Measurements from ENCODE around the gene PPP2R5C. TPM values are rescaled to one million over a fixed set of nuclear protein-coding genes. Genes with fewer than 3 reads are reported as not detected.
A peak's percentile ranks its signal among the peaks of the same experiment; 100 is the strongest.

Gene PPP2R5C
- polyA plus RNA-seq, 3 donors: 61.9 to 72.5 (median 64.0) TPM

DNA sequence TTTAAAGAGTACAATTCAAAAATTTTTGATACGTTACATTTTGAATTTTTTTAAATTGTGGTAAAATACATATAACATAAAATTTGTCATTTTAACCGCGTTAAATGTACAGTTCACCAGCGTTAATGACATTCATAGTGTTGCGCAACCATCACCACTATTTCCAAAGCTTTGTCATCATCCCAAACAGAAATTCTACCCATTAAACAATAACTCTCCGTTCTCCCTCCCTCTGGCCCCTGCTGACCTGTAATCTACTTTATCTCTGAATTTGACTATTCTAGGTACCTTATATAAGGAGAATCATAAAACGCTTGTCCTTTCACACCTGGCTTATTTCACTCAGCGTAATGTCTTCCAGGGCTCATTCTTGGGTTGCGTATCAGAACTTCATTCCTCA, 133.7 kb downstream of the PPP2R5C start:
- Histone ChIP-seq H3K27me3 (ENCODE audit: control insufficient read depth in 2 of 2, insufficient read depth in 2 of 2, low read length in 2 of 2) (no peaks in the 10 kb centered on the region), H3K4me3 (replicated peaks in 1 of 3; ENCODE audit: low read depth in 2 of 3, low read length in 3 of 3) (no peak overlapping the region), H3K4me1 (ENCODE audit: control insufficient read depth in 1 of 2, insufficient read depth in 2 of 2, low read length in 2 of 2) (no peaks in the 10 kb centered on the region), H2AFZ (ENCODE audit: insufficient read depth, low read depth, low read length, poor library complexity, severe bottlenecking) (no peak overlapping the region), H3K4me2 (replicated peaks; ENCODE audit: extremely low read depth, low read length, poor library complexity, severe bottlenecking) (no peak overlapping the region), H3K9ac (ENCODE audit: insufficient read depth, low read length, poor library complexity, severe bottlenecking) (no peak overlapping the region), H4K20me1 (ENCODE audit: insufficient read depth, low read length) (no peaks in the 10 kb centered on the region), H3K27ac (ENCODE audit: low read depth in 1 of 2, low read length in 2 of 2) (no peak overlapping the region), H3K9me3 (replicated peaks in 1 of 2; ENCODE audit: control insufficient read depth in 1 of 2, insufficient read depth in 1 of 2, low read length in 2 of 2) (no peaks in the 10 kb centered on the region), H3K79me2 (ENCODE audit: insufficient read depth, low read length) (no peaks in the 10 kb centered on the region), H3K36me3 (replicated peaks in 1 of 2; ENCODE audit: control insufficient read depth in 1 of 2, insufficient read depth in 2 of 2, low read length in 2 of 2) (peaks cover 83 to 96% of the 10 kb centered on the region in 2 donors)
- peaks cover 0 to 1% (median 0%) of the 10 kb centered on the region in 7 donors for H3K9me3 Mint-ChIP-seq
- 28% methylated on average over 2 of the region's 9 CpGs for WGBS (ENCODE audit: insufficient coverage)
- H3K36me3 Mint-ChIP-seq: peaks cover 77 to 92% of the 10 kb centered on the region in 2 donors
- no peaks in the 10 kb centered on the region for H3K27me3 Mint-ChIP-seq (ENCODE audit: low read depth in 3 of 3)
- peak overlapping the region in 1 of 7 donors; percentile 58 for H3K27ac Mint-ChIP-seq
- intact Hi-C loops (cut with micrococcal nuclease): loop anchor here in 1 of 2 donors (5.0 kb wide), 1 partner anchor 53 kb away; no protein-coding TSS in a partner anchor
- H3K4me3 Mint-ChIP-seq: no peak overlapping the region
- peak in 1 of 3 donors; percentile 9 for DNase-seq
- H3K4me1 Mint-ChIP-seq: no peaks in the 10 kb centered on the region
- TF ChIP-seq, protein P1, sequence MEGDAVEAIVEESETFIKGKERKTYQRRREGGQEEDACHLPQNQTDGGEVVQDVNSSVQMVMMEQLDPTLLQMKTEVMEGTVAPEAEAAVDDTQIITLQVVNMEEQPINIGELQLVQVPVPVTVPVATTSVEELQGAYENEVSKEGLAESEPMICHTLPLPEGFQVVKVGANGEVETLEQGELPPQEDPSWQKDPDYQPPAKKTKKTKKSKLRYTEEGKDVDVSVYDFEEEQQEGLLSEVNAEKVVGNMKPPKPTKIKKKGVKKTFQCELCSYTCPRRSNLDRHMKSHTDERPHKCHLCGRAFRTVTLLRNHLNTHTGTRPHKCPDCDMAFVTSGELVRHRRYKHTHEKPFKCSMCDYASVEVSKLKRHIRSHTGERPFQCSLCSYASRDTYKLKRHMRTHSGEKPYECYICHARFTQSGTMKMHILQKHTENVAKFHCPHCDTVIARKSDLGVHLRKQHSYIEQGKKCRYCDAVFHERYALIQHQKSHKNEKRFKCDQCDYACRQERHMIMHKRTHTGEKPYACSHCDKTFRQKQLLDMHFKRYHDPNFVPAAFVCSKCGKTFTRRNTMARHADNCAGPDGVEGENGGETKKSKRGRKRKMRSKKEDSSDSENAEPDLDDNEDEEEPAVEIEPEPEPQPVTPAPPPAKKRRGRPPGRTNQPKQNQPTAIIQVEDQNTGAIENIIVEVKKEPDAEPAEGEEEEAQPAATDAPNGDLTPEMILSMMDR (IDR thresholded peaks at IDR 0.05): no peak

DNA sequence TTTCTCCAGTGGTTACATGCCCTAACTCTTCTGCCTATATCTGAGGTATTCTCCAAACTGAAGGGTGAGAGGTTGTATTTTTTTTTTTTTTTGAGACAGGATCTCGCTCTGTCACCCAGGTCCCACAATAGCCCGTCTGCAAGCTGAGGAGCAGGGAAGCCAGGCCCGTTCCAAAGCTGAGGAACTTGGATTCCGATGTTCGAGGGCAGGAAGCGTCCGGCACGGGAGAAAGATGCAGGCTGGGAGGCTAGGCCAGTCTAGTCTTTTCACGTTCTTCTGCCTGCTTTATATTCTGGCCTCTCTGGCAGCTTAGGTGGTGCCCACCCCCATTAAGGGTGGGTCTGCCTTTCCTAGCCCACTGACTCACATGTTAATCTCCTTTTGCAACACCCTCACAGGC, 135.8 kb downstream of the PPP2R5C start:
- peaks cover 85 to 96% of the 10 kb centered on the region in 2 donors for H3K36me3 Mint-ChIP-seq
- intact Hi-C loops (cut with micrococcal nuclease): loop anchor here in 1 of 2 donors (5.0 kb wide), 1 partner anchor 55 kb away; no protein-coding TSS in a partner anchor

More for the DNA sequence above, 135.8 kb downstream of the PPP2R5C start:
- H3K4me3 ChIP-seq (replicated peaks in 1 of 3; ENCODE audit: low read depth in 2 of 3, low read length in 3 of 3): no peak overlapping the region
- peaks cover 88 to 99% of the 10 kb centered on the region in 2 donors for H3K36me3 ChIP-seq (replicated peaks in 1 of 2; ENCODE audit: control insufficient read depth in 1 of 2, insufficient read depth in 2 of 2, low read length in 2 of 2)
- H2AFZ ChIP-seq (ENCODE audit: insufficient read depth, low read depth, low read length, poor library complexity, severe bottlenecking): no peak overlapping the region
- Mint-ChIP-seq H3K4me1 (no peaks in the 10 kb centered on the region), H3K9me3 (peaks cover 0 to 1% (median 0%) of the 10 kb centered on the region in 7 donors), H3K27me3 (ENCODE audit: low read depth in 3 of 3) (no peaks in the 10 kb centered on the region), H3K4me3 (no peak overlapping the region), H3K27ac (peak overlapping the region in 2 of 7 donors; percentile 80 to 86)
- peak overlapping the region in 1 of 2 donors; percentile 20 for H3K27ac ChIP-seq (ENCODE audit: low read depth in 1 of 2, low read length in 2 of 2)
- H3K4me1 ChIP-seq (ENCODE audit: control insufficient read depth in 1 of 2, insufficient read depth in 2 of 2, low read length in 2 of 2): no peaks in the 10 kb centered on the region
- no peaks in the 10 kb centered on the region for H3K27me3 ChIP-seq (ENCODE audit: control insufficient read depth in 2 of 2, insufficient read depth in 2 of 2, low read length in 2 of 2)
- H4K20me1 ChIP-seq (ENCODE audit: insufficient read depth, low read length): no peaks in the 10 kb centered on the region
- TF ChIP-seq, protein P1 (IDR thresholded peaks at IDR 0.05): no peak
- no peaks in the 10 kb centered on the region for H3K79me2 ChIP-seq (ENCODE audit: insufficient read depth, low read length)
- no peak for DNase-seq
- no peak overlapping the region for H3K9ac ChIP-seq (ENCODE audit: insufficient read depth, low read length, poor library complexity, severe bottlenecking)
- 81% methylated on average over 7 of the region's 9 CpGs for WGBS (ENCODE audit: insufficient coverage)
- no peak overlapping the region for H3K4me2 ChIP-seq (replicated peaks; ENCODE audit: extremely low read depth, low read length, poor library complexity, severe bottlenecking)
- no peaks in the 10 kb centered on the region for H3K9me3 ChIP-seq (replicated peaks in 1 of 2; ENCODE audit: control insufficient read depth in 1 of 2, insufficient read depth in 1 of 2, low read length in 2 of 2)

Data from CD14-positive monocyte (primary cell).